Caco-2 (cell line): ENCODE data around the gene SPOCK1. TPM values are rescaled to one million over a fixed set of nuclear protein-coding genes. Genes with fewer than 3 reads are reported as not detected.

ENCODE experiments used
- BruUV-seq: library from RNA; stranded (reverse); fragments of 400-500 nt; replicated peaks from 2 replicates; lab custom pipeline; 2021; lab: Mats Ljungman, UMichigan
- CTCF ChIA-PET: fragments of 300-600 bp; sonication (Branson Sonifier 250); formaldehyde crosslinking; loops from one replicate; lab custom pipeline; 2022; ENCODE audit warnings: antibody characterized with exemption; lab: Charles Lee
- POLR2A ChIA-PET: fragments of 300-600 bp; sonication (Branson Sonifier 250); formaldehyde crosslinking; loops from one replicate; lab custom pipeline; 2022; ENCODE audit warnings: antibody characterized with exemption; lab: Charles Lee
- DNase-seq, 2 experiments: peaks; one replicate each; pipeline versions ENCODE4 v3.0.0 to v3.0.0-alpha.2; 2020 to 2022
- H3K27me3 ChIP-seq: replicated peaks from 2 replicates; pipeline ENCODE4 v1.6.0; 2011; ENCODE audit warnings: low read length; ENCODE audit not compliant: control insufficient read depth, insufficient read depth
- H3K36me3 ChIP-seq: 2 replicates; pipeline ENCODE4 v1.5.1; 2011; ENCODE audit warnings: low read length; ENCODE audit not compliant: control insufficient read depth, insufficient read depth
- H3K4me1 ChIP-seq: fragments of 250-450 bp; sonication (Bioruptor Pico); 2 replicates; pipeline ENCODE4 v1.5.1; 2020; ENCODE audit warnings: mild to moderate bottlenecking
- H3K4me3 ChIP-seq: 2 replicates; pipeline ENCODE4 v1.5.1; 2011; ENCODE audit warnings: low read depth, mild to moderate bottlenecking, control low read depth, low read length
- H3K9me3 ChIP-seq: fragments of 250-450 bp; sonication (Bioruptor Pico); 2 replicates; pipeline ENCODE4 v1.5.1; 2020; ENCODE audit warnings: mild to moderate bottlenecking, moderate library complexity
- H3K27ac Mint-ChIP-seq: one replicate; pipeline ENCODE4 v1.8.0; 2022; ENCODE audit warnings: mixed read lengths; ENCODE audit not compliant: unreplicated experiment
- H3K27me3 Mint-ChIP-seq: one replicate; pipeline ENCODE4 v1.8.0; 2022; ENCODE audit warnings: mixed read lengths; ENCODE audit not compliant: insufficient read depth, unreplicated experiment
- H3K36me3 Mint-ChIP-seq: one replicate; pipeline ENCODE4 v1.8.0; 2022; ENCODE audit warnings: mild to moderate bottlenecking, mixed read lengths; ENCODE audit not compliant: insufficient read depth, unreplicated experiment
- H3K4me1 Mint-ChIP-seq: one replicate; pipeline ENCODE4 v1.8.0; 2022; ENCODE audit warnings: low read depth, mixed read lengths; ENCODE audit not compliant: unreplicated experiment
- H3K4me3 Mint-ChIP-seq: one replicate; pipeline ENCODE4 v1.8.0; 2022; ENCODE audit warnings: mild to moderate bottlenecking, moderate library complexity, mixed read lengths; ENCODE audit not compliant: unreplicated experiment
- H3K9me3 Mint-ChIP-seq: one replicate; pipeline ENCODE4 v1.8.0; 2022; ENCODE audit warnings: mixed read lengths; ENCODE audit not compliant: unreplicated experiment
- CTCF ChIP-seq, 2 experiments: fragments of 200-600 bp in 1 of 2; IDR thresholded peaks; 1 replicate in 1 of 2; 2 replicates in 1 of 2; pipeline versions ENCODE4 v1.5.1 to v1.8.0; 2011 to 2022; ENCODE audit warnings: antibody characterized with exemption in 1 of 2, control low read depth in 1 of 2, inconsistent platforms in 1 of 2, low read depth in 1 of 2, low read length in 1 of 2, mild to moderate bottlenecking in 1 of 2, moderate library complexity in 1 of 2; ENCODE audit not compliant: insufficient read depth in 1 of 2, severe bottlenecking in 1 of 2, unreplicated experiment in 1 of 2
- intact Hi-C: fragments of 100-400 bp; cut with micrococcal nuclease; formaldehyde crosslinking; loops from one replicate; pipeline ENCODE4 v1.10.0; 2022; ENCODE audit not compliant: unreplicated experiment
- total RNA-seq: library from RNA; stranded (reverse); gene quantifications from 2 replicates; pipeline ENCODE4 v1.2.3, GENCODE V29; 2022

SPOCK1 gene
- total RNA-seq, 1 experiment from 2014 or later, result not detected

GRCh38 chr5:137498301-137498735, 808 bp downstream of the SPOCK1 start:
- no peaks in the 10 kb centered on the region for H3K4me1 ChIP-seq
- no peak overlapping the region for H3K4me3 Mint-ChIP-seq
- no peak overlapping the region for H3K4me3 ChIP-seq
- H3K9me3 ChIP-seq, result no peaks in the 10 kb centered on the region
- no TSS peak for BruUV-seq
- H3K27me3 ChIP-seq, result no peaks in the 10 kb centered on the region; the same call in 1 of the 2 replicates
- H3K4me1 Mint-ChIP-seq, result no peaks in the 10 kb centered on the region
- H3K36me3 Mint-ChIP-seq, result no peaks in the 10 kb centered on the region
- H3K36me3 ChIP-seq, result no peaks in the 10 kb centered on the region
- peaks cover 8% of the 10 kb centered on the region for H3K27me3 Mint-ChIP-seq
- no peak for TF ChIP-seq CTCF (IDR thresholded peaks at IDR 0.05; ENCODE audit: insufficient read depth in 1 of 2, low read depth in 1 of 2, low read length in 1 of 2, severe bottlenecking in 1 of 2, unreplicated experiment in 1 of 2)
- H3K9me3 Mint-ChIP-seq, result no peaks in the 10 kb centered on the region
- intact Hi-C loops, result loop anchor here (5.0 kb wide), 1 partner anchor 151 kb away; no protein-coding TSS in a partner anchor
- no peak for DNase-seq
- ChIA-PET POLR2A (no interaction called here), CTCF (interaction anchor here (0.7 kb wide), 1 partner anchor 251 kb away, joined by 4 read pairs; no protein-coding TSS in a partner anchor)
- H3K27ac Mint-ChIP-seq, result no peak overlapping the region

GRCh38 chr5:137497396-137498290, 1.5 kb downstream of the SPOCK1 start:
- Mint-ChIP-seq H3K36me3 (no peaks in the 10 kb centered on the region), H3K27me3 (peaks cover 8% of the 10 kb centered on the region), H3K9me3 (no peaks in the 10 kb centered on the region), H3K4me3 (no peak overlapping the region), H3K27ac (no peak overlapping the region), H3K4me1 (no peaks in the 10 kb centered on the region)
- DNase-seq, result no peak
- H3K9me3 ChIP-seq, result no peaks in the 10 kb centered on the region
- ChIA-PET POLR2A (no interaction called here), CTCF (interaction anchor here (0.7 kb wide), 1 partner anchor 251 kb away, joined by 4 read pairs; no protein-coding TSS in a partner anchor)
- TF ChIP-seq CTCF (IDR thresholded peaks at IDR 0.05; ENCODE audit: insufficient read depth in 1 of 2, low read depth in 1 of 2, low read length in 1 of 2, severe bottlenecking in 1 of 2, unreplicated experiment in 1 of 2), result no peak
- H3K27me3 ChIP-seq, result no peaks in the 10 kb centered on the region; the same call in 1 of the 2 replicates
- no peaks in the 10 kb centered on the region for H3K4me1 ChIP-seq
- no peak overlapping the region for H3K4me3 ChIP-seq
- intact Hi-C loops, result loop anchor here (5.0 kb wide), 1 partner anchor 150 kb away; no protein-coding TSS in a partner anchor
- no TSS peak for BruUV-seq
- H3K36me3 ChIP-seq, result no peaks in the 10 kb centered on the region

- Mint-ChIP-seq H3K9me3 (no peaks in the 10 kb centered on the region), H3K36me3 (no peaks in the 10 kb centered on the region), H3K27ac (no peak overlapping the region), H3K4me3 (no peak overlapping the region), H3K4me1 (no peaks in the 10 kb centered on the region), H3K27me3 (peaks cover 10% of the 10 kb centered on the region)
- ChIA-PET CTCF (no interaction called here), POLR2A (no interaction called here)
- Histone ChIP-seq H3K9me3 (no peaks in the 10 kb centered on the region), H3K27me3 (no peaks in the 10 kb centered on the region; the same call in 1 of the 2 replicates), H3K4me3 (no peak overlapping the region), H3K4me1 (no peaks in the 10 kb centered on the region), H3K36me3 (no peaks in the 10 kb centered on the region)
- no TSS peak for BruUV-seq
- intact Hi-C loops, result loop anchor here (5.0 kb wide), 1 partner anchor 150 kb away; no protein-coding TSS in a partner anchor
- no peak for TF ChIP-seq CTCF (IDR thresholded peaks at IDR 0.05; ENCODE audit: insufficient read depth in 1 of 2, low read depth in 1 of 2, low read length in 1 of 2, severe bottlenecking in 1 of 2, unreplicated experiment in 1 of 2)
- DNase-seq, result no peak
Observed at GRCh38 chr5:137496919-137497318, 2.2 kb downstream of the SPOCK1 start.
